GM12801 (cell line): ENCODE results near the gene CDK19.

Experiments
- CTCF ChIP-seq: IDR thresholded peaks from one replicate; pipeline ENCODE4 v1.5.1; 2011; ENCODE audit warnings: control low read depth; ENCODE audit not compliant: insufficient read length; ENCODE audit errors: extremely low read depth

Gene CDK19

GRCh38 chr6:110723017-110723416 lies 92.3 kb downstream of the CDK19 start:
- TF ChIP-seq CTCF, result no peak

GRCh38 chr6:110720066-110720465 lies 95.2 kb downstream of the CDK19 start:
- TF ChIP-seq CTCF, result no peak

- no peak for TF ChIP-seq CTCF
These were observed 101.1 kb downstream of the CDK19 start for GRCh38 chr6:110714143-110714542.

GRCh38 chr6:110712238-110712637 lies 103.0 kb downstream of the CDK19 start:
- TF ChIP-seq CTCF, result no peak

- TF ChIP-seq CTCF, result no peak
These were observed 105.2 kb downstream of the CDK19 start for GRCh38 chr6:110710115-110710514.

- TF ChIP-seq CTCF, result no peak
These were observed 106.8 kb downstream of the CDK19 start for GRCh38 chr6:110708295-110708950.

- no peak for TF ChIP-seq CTCF
These were observed 109.7 kb downstream of the CDK19 start for GRCh38 chr6:110705543-110705942.
